ENCODE data around the gene GCK. TPM values are rescaled to one million over a fixed set of nuclear protein-coding genes. Genes with fewer than 3 reads are reported as not detected.

GCK gene
- total RNA-seq, 1 experiment from 2014 or later = not detected

DNA sequence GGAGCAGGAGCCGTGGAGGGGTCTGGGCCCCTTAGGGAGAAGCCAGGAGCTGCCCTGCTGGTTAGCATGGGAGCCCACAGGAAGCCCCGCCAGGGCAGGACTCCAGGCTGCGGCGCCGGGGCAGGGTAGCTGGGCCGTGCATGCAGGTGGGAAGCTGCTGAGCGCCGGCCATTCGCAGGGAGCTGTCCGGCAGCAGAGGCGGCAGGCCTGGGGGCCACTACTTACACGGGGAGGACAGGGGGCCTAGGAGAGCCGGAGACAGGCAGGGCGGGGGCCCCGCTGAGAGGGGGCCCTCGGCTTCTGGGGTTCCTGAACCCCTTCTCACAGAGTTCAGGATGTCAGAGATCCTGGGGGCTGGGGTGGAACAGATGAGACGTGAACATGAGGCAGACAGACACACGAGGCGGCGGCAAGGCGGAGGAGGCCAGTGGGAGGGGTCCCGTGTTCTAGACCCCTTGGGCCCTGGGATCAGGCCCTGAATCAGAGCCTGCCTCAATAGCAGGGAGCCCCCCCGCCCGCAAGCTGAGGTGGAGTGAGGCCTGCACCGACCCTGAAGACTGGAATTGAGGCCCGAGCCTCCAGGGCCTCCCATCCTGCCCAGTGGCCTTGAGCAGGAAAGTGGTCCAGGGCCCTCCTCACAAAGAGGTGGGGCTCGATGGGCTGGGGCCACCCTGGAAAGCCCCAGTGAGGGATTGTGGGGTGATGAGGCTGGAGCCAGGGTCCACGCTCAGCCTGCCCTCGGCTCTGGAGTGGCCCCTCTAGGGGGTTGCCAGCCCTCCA, 39.5 kb upstream of the GCK start:
- Histone ChIP-seq H3K9me3 (ENCODE audit: low read length) (no peaks in the 10 kb centered on the region), H3K4me1 (ENCODE audit: insufficient read depth, low read length) (no peaks in the 10 kb centered on the region), H3K9ac (ENCODE audit: low read length) (no peak overlapping the region), H3K27me3 (ENCODE audit: low read length) (no peaks in the 10 kb centered on the region), H3K79me2 (ENCODE audit: low read length) (no peaks in the 10 kb centered on the region), H3K4me2 (ENCODE audit: low read length) (no peak overlapping the region), H2AFZ (ENCODE audit: low read length) (no peak overlapping the region), H3K36me3 (ENCODE audit: low read depth, low read length) (no peaks in the 10 kb centered on the region), H3K4me3 (ENCODE audit: low read length) (no peak overlapping the region), H3K27ac (ENCODE audit: low read length) (no peak overlapping the region), H3K9me2 (replicated peaks; ENCODE audit: low read length) (no peaks in the 10 kb centered on the region), H4K20me1 (ENCODE audit: low read length) (no peaks in the 10 kb centered on the region), H3F3A (ENCODE audit: low read length, unreplicated experiment) (no peaks in the 10 kb centered on the region)
- TF ChIP-seq, protein P1, sequence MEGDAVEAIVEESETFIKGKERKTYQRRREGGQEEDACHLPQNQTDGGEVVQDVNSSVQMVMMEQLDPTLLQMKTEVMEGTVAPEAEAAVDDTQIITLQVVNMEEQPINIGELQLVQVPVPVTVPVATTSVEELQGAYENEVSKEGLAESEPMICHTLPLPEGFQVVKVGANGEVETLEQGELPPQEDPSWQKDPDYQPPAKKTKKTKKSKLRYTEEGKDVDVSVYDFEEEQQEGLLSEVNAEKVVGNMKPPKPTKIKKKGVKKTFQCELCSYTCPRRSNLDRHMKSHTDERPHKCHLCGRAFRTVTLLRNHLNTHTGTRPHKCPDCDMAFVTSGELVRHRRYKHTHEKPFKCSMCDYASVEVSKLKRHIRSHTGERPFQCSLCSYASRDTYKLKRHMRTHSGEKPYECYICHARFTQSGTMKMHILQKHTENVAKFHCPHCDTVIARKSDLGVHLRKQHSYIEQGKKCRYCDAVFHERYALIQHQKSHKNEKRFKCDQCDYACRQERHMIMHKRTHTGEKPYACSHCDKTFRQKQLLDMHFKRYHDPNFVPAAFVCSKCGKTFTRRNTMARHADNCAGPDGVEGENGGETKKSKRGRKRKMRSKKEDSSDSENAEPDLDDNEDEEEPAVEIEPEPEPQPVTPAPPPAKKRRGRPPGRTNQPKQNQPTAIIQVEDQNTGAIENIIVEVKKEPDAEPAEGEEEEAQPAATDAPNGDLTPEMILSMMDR (conservative IDR thresholded peaks at IDR 0.05; ENCODE audit: low read depth, low read length) = no peak
- TF ChIP-seq EZH2 (IDR thresholded peaks at IDR 0.05; ENCODE audit: low read length, unreplicated experiment) = no peak
- TF ChIP-seq EZH2phosphoT487 (IDR thresholded peaks at IDR 0.05; ENCODE audit: borderline replicate concordance, low read length) = no peak
- POLR2A ChIA-PET (ENCODE audit: unreplicated experiment) = no interaction called here
- CTCF ChIA-PET = no interaction called here
- no peak for ATAC-seq
- BruUV-seq (replicated peaks) = no TSS peak
- DNase-seq = no peak
- intact Hi-C loops (cut with micrococcal nuclease) = no loop called here

DNA sequence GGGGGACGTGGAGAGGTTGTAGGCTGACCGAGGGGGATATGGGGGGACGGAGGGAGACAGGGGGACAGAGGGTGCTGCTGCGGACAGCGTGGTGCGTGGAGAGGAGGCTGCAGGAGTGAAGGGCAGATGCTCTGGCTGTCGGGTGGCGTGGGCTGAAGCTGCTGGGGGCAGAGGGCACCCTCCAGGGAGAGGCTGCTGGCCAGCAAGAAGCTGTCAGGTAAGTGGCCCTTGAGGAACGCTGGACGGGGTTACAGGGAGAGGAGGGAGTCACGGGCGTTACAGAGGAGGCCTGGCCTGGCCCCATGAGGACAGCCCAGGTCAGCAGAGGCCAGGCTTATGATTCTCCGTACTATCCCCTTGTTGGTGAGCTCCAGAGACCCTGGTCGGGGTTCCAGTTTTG, 38.7 kb upstream of the GCK start:
- no peak overlapping the region for H3K4me3 ChIP-seq (ENCODE audit: low read length)
- BruUV-seq (replicated peaks) = no TSS peak
- no peak overlapping the region for H2AFZ ChIP-seq (ENCODE audit: low read length)
- H3K79me2 ChIP-seq (ENCODE audit: low read length) = no peaks in the 10 kb centered on the region
- ChIA-PET POLR2A (ENCODE audit: unreplicated experiment) (no interaction called here), CTCF (no interaction called here)
- H3K9me2 ChIP-seq (replicated peaks; ENCODE audit: low read length) = no peaks in the 10 kb centered on the region
- no peaks in the 10 kb centered on the region for H3K4me1 ChIP-seq (ENCODE audit: insufficient read depth, low read length)
- TF ChIP-seq EZH2 (IDR thresholded peaks at IDR 0.05; ENCODE audit: low read length, unreplicated experiment) (no peak), EZH2phosphoT487 (IDR thresholded peaks at IDR 0.05; ENCODE audit: borderline replicate concordance, low read length) (no peak)
- TF ChIP-seq, protein P1 (conservative IDR thresholded peaks at IDR 0.05; ENCODE audit: low read depth, low read length) = no peak
- DNase-seq (no peak), ATAC-seq (no peak)
- H3K27me3 ChIP-seq (ENCODE audit: low read length) = no peaks in the 10 kb centered on the region
- H3K27ac ChIP-seq (ENCODE audit: low read length) = no peak overlapping the region
- no peaks in the 10 kb centered on the region for H3K9me3 ChIP-seq (ENCODE audit: low read length)
- intact Hi-C loops (cut with micrococcal nuclease) = no loop called here
- H3K9ac ChIP-seq (ENCODE audit: low read length) = no peak overlapping the region
- H3K36me3 ChIP-seq (ENCODE audit: low read depth, low read length) = no peaks in the 10 kb centered on the region
- H4K20me1 ChIP-seq (ENCODE audit: low read length) = no peaks in the 10 kb centered on the region
- H3F3A ChIP-seq (ENCODE audit: low read length, unreplicated experiment) = no peaks in the 10 kb centered on the region
- no peak overlapping the region for H3K4me2 ChIP-seq (ENCODE audit: low read length)

DNA sequence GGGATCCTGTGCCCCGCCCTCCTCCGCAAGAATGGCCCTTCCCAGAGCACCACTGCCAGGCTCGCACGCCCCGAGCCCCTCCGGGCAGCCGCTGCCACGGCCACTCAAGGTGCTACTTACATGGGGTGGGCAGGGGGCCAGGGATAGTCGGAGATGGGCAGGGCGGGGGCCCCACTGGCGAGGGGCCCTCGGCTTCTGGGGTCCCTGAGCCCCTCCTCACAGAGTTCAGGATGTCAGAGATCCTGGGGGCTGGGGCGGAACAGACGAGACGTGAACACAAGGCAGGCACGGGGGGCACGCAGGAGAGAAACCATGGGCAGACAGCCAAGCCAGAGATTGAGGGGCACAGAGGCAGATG, 37.1 kb upstream of the GCK start:
- DNase-seq (no peak), ATAC-seq (no peak)
- ChIA-PET POLR2A (ENCODE audit: unreplicated experiment) (no interaction called here), CTCF (no interaction called here)
- H3K36me3 ChIP-seq (ENCODE audit: low read depth, low read length) = no peaks in the 10 kb centered on the region
- no peaks in the 10 kb centered on the region for H4K20me1 ChIP-seq (ENCODE audit: low read length)
- H3F3A ChIP-seq (ENCODE audit: low read length, unreplicated experiment) = no peaks in the 10 kb centered on the region
- TF ChIP-seq EZH2 (IDR thresholded peaks at IDR 0.05; ENCODE audit: low read length, unreplicated experiment) (no peak), EZH2phosphoT487 (IDR thresholded peaks at IDR 0.05; ENCODE audit: borderline replicate concordance, low read length) (no peak)
- TF ChIP-seq, protein P1 (conservative IDR thresholded peaks at IDR 0.05; ENCODE audit: low read depth, low read length) = no peak
- H3K9me3 ChIP-seq (ENCODE audit: low read length) = no peaks in the 10 kb centered on the region
- no peak overlapping the region for H2AFZ ChIP-seq (ENCODE audit: low read length)
- H3K4me3 ChIP-seq (ENCODE audit: low read length) = no peak overlapping the region
- no peaks in the 10 kb centered on the region for H3K27me3 ChIP-seq (ENCODE audit: low read length)
- no TSS peak for BruUV-seq (replicated peaks)
- no peaks in the 10 kb centered on the region for H3K9me2 ChIP-seq (replicated peaks; ENCODE audit: low read length)
- H3K4me1 ChIP-seq (ENCODE audit: insufficient read depth, low read length) = no peaks in the 10 kb centered on the region
- no peak overlapping the region for H3K4me2 ChIP-seq (ENCODE audit: low read length)
- H3K9ac ChIP-seq (ENCODE audit: low read length) = no peak overlapping the region
- no peaks in the 10 kb centered on the region for H3K79me2 ChIP-seq (ENCODE audit: low read length)
- H3K27ac ChIP-seq (ENCODE audit: low read length) = no peak overlapping the region
- intact Hi-C loops (cut with micrococcal nuclease) = no loop called here
